HepG2 (cell line): ENCODE measurements around the gene EWSR1. TPM values are rescaled to one million over a fixed set of nuclear protein-coding genes. Genes with fewer than 3 reads are reported as not detected.

Source experiments
- CEBPZ ChIP-seq: IDR thresholded peaks from 2 replicates; pipeline ENCODE4 v1.6.1; 2012; ENCODE audit warnings: low read length, improper control_type of control experiment
- GFI1 ChIP-seq: sonication (generic); formaldehyde crosslinking; IDR thresholded peaks from 2 replicates; pipeline ENCODE4 v1.5.0; 2020; ENCODE audit warnings: missing genetic modification reagents, mild to moderate bottlenecking, borderline replicate concordance
- HDAC6 ChIP-seq: fragments of 200-600 bp; sonication (generic); IDR thresholded peaks from 2 replicates; pipeline ENCODE4 v1.7.0; 2017; ENCODE audit warnings: mild to moderate bottlenecking, antibody characterized with exemption, low read length, low read depth
- KDM3A ChIP-seq: IDR thresholded peaks from 2 replicates; pipeline ENCODE4 v1.6.1; 2018; ENCODE audit warnings: low read depth, missing compliant biosample characterization
- KLF15 ChIP-seq: sonication (generic); formaldehyde crosslinking; IDR thresholded peaks from 2 replicates; pipeline ENCODE4 v1.8.1; 2023; ENCODE audit warnings: borderline replicate concordance, mild to moderate bottlenecking, inconsistent platforms, missing genetic modification reagents, mixed read lengths
- MAFG ChIP-seq: sonication (generic); formaldehyde crosslinking; IDR thresholded peaks from 2 replicates; pipeline ENCODE4 v1.5.1; 2020; ENCODE audit warnings: mild to moderate bottlenecking, missing genetic modification reagents
- NFE2 ChIP-seq: sonication (generic); formaldehyde crosslinking; IDR thresholded peaks from 2 replicates; pipeline ENCODE4 v1.4.0; 2020; ENCODE audit warnings: missing genetic modification reagents
- NFYC ChIP-seq: IDR thresholded peaks from 2 replicates; pipeline ENCODE4 v1.6.1; 2016; ENCODE audit warnings: missing genetic modification reagents, missing compliant biosample characterization
- POGZ ChIP-seq: sonication (generic); formaldehyde crosslinking; IDR thresholded peaks from 2 replicates; pipeline ENCODE4 v1.4.0; 2020; ENCODE audit warnings: mild to moderate bottlenecking, missing genetic modification reagents
- PRMT3 ChIP-seq: sonication (generic); formaldehyde crosslinking; IDR thresholded peaks from 2 replicates; pipeline ENCODE4 v1.8.1; 2022; ENCODE audit warnings: low read depth, mild to moderate bottlenecking, moderate library complexity, missing genetic modification reagents, borderline replicate concordance
- SKI ChIP-seq: fragments of 450-650 bp; IDR thresholded peaks from one replicate; pipeline ENCODE4 v1.6.1; 2018; ENCODE audit warnings: mild to moderate bottlenecking; ENCODE audit not compliant: partially characterized antibody
- SKIL ChIP-seq: sonication (generic); formaldehyde crosslinking; IDR thresholded peaks from 2 replicates; pipeline ENCODE4 v1.8.0; 2022; ENCODE audit warnings: missing genetic modification reagents, mild to moderate bottlenecking, moderate library complexity, borderline replicate concordance
- ZBTB14 ChIP-seq: sonication (generic); formaldehyde crosslinking; IDR thresholded peaks from 2 replicates; pipeline ENCODE4 v1.4.0; 2020; ENCODE audit warnings: missing genetic modification reagents
- ZNF136 ChIP-seq: sonication (generic); formaldehyde crosslinking; IDR thresholded peaks from 2 replicates; pipeline ENCODE4 v1.8.1; 2022; ENCODE audit warnings: low read depth, mild to moderate bottlenecking, moderate library complexity, missing genetic modification reagents
- ZNF263 ChIP-seq: sonication (generic); formaldehyde crosslinking; IDR thresholded peaks from 2 replicates; pipeline ENCODE4 v1.4.0; 2020; ENCODE audit warnings: missing genetic modification reagents
- ZNF3 ChIP-seq: IDR thresholded peaks from 2 replicates; pipeline ENCODE4 v1.7.0; 2017; ENCODE audit warnings: inconsistent platforms
- ZNF362 ChIP-seq: sonication (generic); formaldehyde crosslinking; IDR thresholded peaks from 2 replicates; pipeline ENCODE4 v1.4.0; 2020; ENCODE audit warnings: missing genetic modification reagents, mild to moderate bottlenecking, borderline replicate concordance
- ZNF563 ChIP-seq: sonication (generic); formaldehyde crosslinking; IDR thresholded peaks from 2 replicates; pipeline ENCODE4 v1.8.0; 2022; ENCODE audit warnings: mild to moderate bottlenecking, moderate library complexity, missing genetic modification reagents
- ZNF607 ChIP-seq: sonication (generic); formaldehyde crosslinking; IDR thresholded peaks from 2 replicates; pipeline ENCODE4 v1.5.1; 2020; ENCODE audit warnings: missing genetic modification reagents, mild to moderate bottlenecking, borderline replicate concordance
- ZNF703 ChIP-seq: sonication (generic); formaldehyde crosslinking; IDR thresholded peaks from 2 replicates; pipeline ENCODE4 v1.5.1; 2020; ENCODE audit warnings: missing genetic modification reagents, mild to moderate bottlenecking, moderate library complexity, borderline replicate concordance
- ZSCAN12 ChIP-seq: sonication (generic); formaldehyde crosslinking; IDR thresholded peaks from 2 replicates; pipeline ENCODE4 v1.9.0; 2021; ENCODE audit warnings: mild to moderate bottlenecking, missing genetic modification reagents
- ZSCAN20 ChIP-seq: sonication (generic); formaldehyde crosslinking; IDR thresholded peaks from 2 replicates; pipeline ENCODE4 v1.4.0; 2020; ENCODE audit warnings: missing genetic modification reagents, mild to moderate bottlenecking, borderline replicate concordance
- polyA plus RNA-seq, 8 experiments: library from polyadenylated mRNA; depleted of rRNA in 3 of 8; stranded (reverse) in 7 of 8; unstranded in 1 of 8; fragments of >200 nt; fragmentation: Illumina TruSeq in 4 of 8; extraction: Trizol in 4 of 8; gene quantifications; 2 replicates each; pipeline versions ENCODE4 v1.2.1 to v1.2.3, GENCODE V29; 2011 to 2016; ENCODE audit warnings: low read depth in 4 of 8, missing spikeins in 1 of 8, mixed read lengths in 1 of 8; ENCODE audit not compliant: insufficient read depth in 1 of 8
- total RNA-seq, 5 experiments: library from RNA; depleted of rRNA; stranded (reverse); fragments of >200 nt; fragmentation: Illumina TruSeq; extraction: Trizol; gene quantifications; 2 replicates each; pipeline ENCODE4 v1.2.3, GENCODE V29; 2016; ENCODE audit warnings: low read depth in 1 of 5

The EWSR1 gene
- total and polyA plus RNA-seq, 2 of the 13 experiments (the other 11 are each of a cell fraction or from before 2014, with no cell fraction given), result 211 to 326 TPM

DNA sequence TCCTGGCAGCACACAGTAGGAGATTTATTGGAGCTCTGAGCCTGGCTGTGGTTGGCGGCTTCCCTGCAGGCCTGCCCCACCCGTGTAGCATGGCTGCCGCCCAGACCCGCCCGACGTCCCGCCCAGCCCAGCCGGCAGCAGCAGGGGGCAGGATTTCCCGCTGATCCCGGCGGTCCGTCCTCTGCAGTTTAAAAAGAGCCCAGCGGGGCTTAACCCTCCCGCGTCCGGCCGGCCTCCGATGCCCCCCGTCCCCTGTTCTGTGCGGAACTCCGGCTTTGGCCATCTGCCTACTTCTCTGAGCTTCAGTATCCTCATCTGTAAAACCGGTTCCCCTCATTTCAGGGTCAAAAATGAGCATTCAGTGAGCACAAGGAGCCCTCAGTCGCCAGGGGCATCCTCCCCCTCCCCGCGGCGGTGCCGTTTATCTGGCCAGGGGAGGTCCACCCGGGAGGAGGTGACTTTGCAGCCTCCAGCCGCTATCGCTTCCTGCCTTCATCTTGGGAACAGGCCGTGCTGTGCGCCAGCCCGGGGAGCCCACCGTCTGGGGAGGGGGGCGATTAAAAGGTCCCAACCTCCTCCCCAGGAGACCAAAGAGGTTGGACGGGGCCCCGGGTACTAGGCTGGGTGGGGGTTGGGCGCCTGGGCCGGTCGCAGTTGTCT, 38.2 kb downstream of the EWSR1 start, which contains the start of gene GAS2L1 (continued):
- TF ChIP-seq ZBTB14 (CRISPR knock-in tag) (0 out of 2 replicates have a peak, but pooled peaks have one; percentile 50), NFYC (CRISPR knock-in tag) (no peak), ZNF263 (0 out of 2 replicates have a peak, but pooled peaks have one; percentile 35), KDM3A (CRISPR knock-in tag) (0 out of 2 replicates have a peak, but pooled peaks have one; percentile 24), NFE2 (CRISPR knock-in tag) (no peak), ZNF563 (CRISPR knock-in tag) (peak; percentile 40; the same call in 1 of the 2 replicates), POGZ (CRISPR knock-in tag) (0 out of 2 replicates have a peak, but pooled peaks have one; percentile 8), SKIL (CRISPR knock-in tag) (no peak), HDAC6 (no peak), ZSCAN12 (CRISPR knock-in tag) (no peak), GFI1 (CRISPR knock-in tag) (peak; percentile 66; the same call in 1 of the 2 replicates), KLF15 (CRISPR knock-in tag) (peak; percentile 68; the same call in 1 of the 2 replicates), ZNF607 (CRISPR knock-in tag) (0 out of 2 replicates have a peak, but pooled peaks have one; percentile 39), ZNF362 (no peak), ZNF136 (0 out of 2 replicates have a peak, but pooled peaks have one; percentile 51), PRMT3 (peak; percentile 42; the same call in 1 of the 2 replicates), ZNF703 (CRISPR knock-in tag) (no peak), SKI (peak; percentile 49), MAFG (CRISPR knock-in tag) (no peak), ZSCAN20 (CRISPR knock-in tag) (no peak), CEBPZ (no peak), ZNF3 (no peak)
